ENCODE results near the gene RMND1. TPM values are rescaled to one million over a fixed set of nuclear protein-coding genes. Genes with fewer than 3 reads are reported as not detected.

Gene RMND1
- total and polyA plus RNA-seq, 2 of the 13 experiments (the other 11 are each of a cell fraction or from before 2014, with no cell fraction given), result 34.0 to 72.5 TPM

DNA sequence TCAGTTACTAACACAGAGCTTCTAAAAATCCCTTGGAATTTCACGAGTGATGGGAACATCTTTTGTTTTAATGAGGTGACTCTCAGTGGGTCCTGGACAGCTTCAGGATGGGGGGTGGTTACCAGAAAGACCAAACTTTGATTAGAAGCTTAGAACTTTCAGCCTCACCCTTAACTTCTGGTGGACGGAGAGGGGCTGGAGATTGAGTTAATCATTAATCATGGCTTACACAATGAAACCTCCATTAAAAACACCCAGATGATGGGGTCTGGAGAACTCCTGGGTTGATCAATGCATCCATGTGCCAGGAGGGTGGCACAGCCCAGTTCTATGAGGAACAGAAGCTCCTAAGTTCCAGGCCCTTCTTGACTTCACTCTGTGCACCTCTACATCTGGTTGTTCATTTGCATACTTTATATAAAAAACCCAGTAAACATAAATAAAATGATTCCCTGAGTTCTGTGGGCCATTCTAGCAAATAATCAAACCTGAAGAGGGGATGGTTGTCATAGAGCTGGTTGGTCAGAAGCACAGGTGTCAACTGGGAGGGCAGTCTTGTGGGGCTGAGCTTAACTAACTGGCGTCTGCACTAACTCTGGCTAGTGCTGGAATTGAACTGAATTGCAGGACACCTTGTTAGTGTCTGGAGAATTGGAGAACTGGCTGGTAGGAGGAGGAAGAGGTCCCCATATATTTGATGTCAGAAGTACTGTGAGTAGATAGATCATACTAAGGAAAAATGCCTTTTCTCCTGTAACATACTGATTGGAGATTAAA is 10.3 kb downstream of the RMND1 start (continued):
- TF ChIP-seq, protein P1, sequence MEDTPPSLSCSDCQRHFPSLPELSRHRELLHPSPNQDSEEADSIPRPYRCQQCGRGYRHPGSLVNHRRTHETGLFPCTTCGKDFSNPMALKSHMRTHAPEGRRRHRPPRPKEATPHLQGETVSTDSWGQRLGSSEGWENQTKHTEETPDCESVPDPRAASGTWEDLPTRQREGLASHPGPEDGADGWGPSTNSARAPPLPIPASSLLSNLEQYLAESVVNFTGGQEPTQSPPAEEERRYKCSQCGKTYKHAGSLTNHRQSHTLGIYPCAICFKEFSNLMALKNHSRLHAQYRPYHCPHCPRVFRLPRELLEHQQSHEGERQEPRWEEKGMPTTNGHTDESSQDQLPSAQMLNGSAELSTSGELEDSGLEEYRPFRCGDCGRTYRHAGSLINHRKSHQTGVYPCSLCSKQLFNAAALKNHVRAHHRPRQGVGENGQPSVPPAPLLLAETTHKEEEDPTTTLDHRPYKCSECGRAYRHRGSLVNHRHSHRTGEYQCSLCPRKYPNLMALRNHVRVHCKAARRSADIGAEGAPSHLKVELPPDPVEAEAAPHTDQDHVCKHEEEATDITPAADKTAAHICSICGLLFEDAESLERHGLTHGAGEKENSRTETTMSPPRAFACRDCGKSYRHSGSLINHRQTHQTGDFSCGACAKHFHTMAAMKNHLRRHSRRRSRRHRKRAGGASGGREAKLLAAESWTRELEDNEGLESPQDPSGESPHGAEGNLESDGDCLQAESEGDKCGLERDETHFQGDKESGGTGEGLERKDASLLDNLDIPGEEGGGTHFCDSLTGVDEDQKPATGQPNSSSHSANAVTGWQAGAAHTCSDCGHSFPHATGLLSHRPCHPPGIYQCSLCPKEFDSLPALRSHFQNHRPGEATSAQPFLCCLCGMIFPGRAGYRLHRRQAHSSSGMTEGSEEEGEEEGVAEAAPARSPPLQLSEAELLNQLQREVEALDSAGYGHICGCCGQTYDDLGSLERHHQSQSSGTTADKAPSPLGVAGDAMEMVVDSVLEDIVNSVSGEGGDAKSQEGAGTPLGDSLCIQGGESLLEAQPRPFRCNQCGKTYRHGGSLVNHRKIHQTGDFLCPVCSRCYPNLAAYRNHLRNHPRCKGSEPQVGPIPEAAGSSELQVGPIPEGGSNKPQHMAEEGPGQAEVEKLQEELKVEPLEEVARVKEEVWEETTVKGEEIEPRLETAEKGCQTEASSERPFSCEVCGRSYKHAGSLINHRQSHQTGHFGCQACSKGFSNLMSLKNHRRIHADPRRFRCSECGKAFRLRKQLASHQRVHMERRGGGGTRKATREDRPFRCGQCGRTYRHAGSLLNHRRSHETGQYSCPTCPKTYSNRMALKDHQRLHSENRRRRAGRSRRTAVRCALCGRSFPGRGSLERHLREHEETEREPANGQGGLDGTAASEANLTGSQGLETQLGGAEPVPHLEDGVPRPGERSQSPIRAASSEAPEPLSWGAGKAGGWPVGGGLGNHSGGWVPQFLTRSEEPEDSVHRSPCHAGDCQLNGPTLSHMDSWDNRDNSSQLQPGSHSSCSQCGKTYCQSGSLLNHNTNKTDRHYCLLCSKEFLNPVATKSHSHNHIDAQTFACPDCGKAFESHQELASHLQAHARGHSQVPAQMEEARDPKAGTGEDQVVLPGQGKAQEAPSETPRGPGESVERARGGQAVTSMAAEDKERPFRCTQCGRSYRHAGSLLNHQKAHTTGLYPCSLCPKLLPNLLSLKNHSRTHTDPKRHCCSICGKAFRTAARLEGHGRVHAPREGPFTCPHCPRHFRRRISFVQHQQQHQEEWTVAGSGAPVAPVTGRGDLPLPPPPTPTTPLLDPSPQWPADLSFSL (CRISPR knock-in tag; IDR thresholded peaks at IDR 0.05), result no peak
- TF ChIP-seq MXD3 (CRISPR knock-in tag; IDR thresholded peaks at IDR 0.05) (no peak), SOX13 (IDR thresholded peaks at IDR 0.05) (no peak), SOX13 (CRISPR knock-in tag; conservative IDR thresholded peaks at IDR 0.05 in 1 of 2, IDR thresholded peaks at IDR 0.05 in 1 of 2) (no peak), RFX3 (CRISPR knock-in tag; IDR thresholded peaks at IDR 0.05) (no peak), NCOR1 (IDR thresholded peaks at IDR 0.05; ENCODE audit: borderline replicate concordance, low read length) (peak; percentile 83; the same call in 1 of the 2 replicates), ATAD3A (CRISPR knock-in tag; IDR thresholded peaks at IDR 0.05) (no peak), FOXA3 (CRISPR knock-in tag; IDR thresholded peaks at IDR 0.05) (0 out of 2 replicates have a peak, but pooled peaks have one; percentile 15), TFDP1 (CRISPR knock-in tag; IDR thresholded peaks at IDR 0.05; ENCODE audit: borderline replicate concordance) (no peak), HMGXB4 (CRISPR knock-in tag; IDR thresholded peaks at IDR 0.05; ENCODE audit: borderline replicate concordance in 1 of 2, low read depth in 1 of 2) (no peak)
- TF ChIP-seq, protein P2, sequence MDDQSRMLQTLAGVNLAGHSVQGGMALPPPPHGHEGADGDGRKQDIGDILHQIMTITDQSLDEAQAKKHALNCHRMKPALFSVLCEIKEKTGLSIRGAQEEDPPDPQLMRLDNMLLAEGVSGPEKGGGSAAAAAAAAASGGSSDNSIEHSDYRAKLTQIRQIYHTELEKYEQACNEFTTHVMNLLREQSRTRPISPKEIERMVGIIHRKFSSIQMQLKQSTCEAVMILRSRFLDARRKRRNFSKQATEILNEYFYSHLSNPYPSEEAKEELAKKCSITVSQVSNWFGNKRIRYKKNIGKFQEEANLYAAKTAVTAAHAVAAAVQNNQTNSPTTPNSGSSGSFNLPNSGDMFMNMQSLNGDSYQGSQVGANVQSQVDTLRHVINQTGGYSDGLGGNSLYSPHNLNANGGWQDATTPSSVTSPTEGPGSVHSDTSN (CRISPR knock-in tag; IDR thresholded peaks at IDR 0.05; ENCODE audit: borderline replicate concordance), result no peak
- TF ChIP-seq, protein P3, sequence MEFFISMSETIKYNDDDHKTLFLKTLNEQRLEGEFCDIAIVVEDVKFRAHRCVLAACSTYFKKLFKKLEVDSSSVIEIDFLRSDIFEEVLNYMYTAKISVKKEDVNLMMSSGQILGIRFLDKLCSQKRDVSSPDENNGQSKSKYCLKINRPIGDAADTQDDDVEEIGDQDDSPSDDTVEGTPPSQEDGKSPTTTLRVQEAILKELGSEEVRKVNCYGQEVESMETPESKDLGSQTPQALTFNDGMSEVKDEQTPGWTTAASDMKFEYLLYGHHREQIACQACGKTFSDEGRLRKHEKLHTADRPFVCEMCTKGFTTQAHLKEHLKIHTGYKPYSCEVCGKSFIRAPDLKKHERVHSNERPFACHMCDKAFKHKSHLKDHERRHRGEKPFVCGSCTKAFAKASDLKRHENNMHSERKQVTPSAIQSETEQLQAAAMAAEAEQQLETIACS (CRISPR knock-in tag; IDR thresholded peaks at IDR 0.05), result no peak
- TF ChIP-seq, protein P4, sequence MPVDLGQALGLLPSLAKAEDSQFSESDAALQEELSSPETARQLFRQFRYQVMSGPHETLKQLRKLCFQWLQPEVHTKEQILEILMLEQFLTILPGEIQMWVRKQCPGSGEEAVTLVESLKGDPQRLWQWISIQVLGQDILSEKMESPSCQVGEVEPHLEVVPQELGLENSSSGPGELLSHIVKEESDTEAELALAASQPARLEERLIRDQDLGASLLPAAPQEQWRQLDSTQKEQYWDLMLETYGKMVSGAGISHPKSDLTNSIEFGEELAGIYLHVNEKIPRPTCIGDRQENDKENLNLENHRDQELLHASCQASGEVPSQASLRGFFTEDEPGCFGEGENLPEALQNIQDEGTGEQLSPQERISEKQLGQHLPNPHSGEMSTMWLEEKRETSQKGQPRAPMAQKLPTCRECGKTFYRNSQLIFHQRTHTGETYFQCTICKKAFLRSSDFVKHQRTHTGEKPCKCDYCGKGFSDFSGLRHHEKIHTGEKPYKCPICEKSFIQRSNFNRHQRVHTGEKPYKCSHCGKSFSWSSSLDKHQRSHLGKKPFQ (CRISPR knock-in tag; IDR thresholded peaks at IDR 0.05; ENCODE audit: insufficient replicate concordance), result no peak

Data from HepG2 (cell line).